OCI-LY7 (cell line): ENCODE measurements around the gene COL5A1. TPM values are rescaled to one million over a fixed set of nuclear protein-coding genes. Genes with fewer than 3 reads are reported as not detected.

Source experiments
- BruUV-seq: library from RNA; stranded (reverse); fragments of 400-500 nt; replicated peaks from 2 replicates; lab custom pipeline; 2021; lab: Mats Ljungman, UMichigan
- CTCF ChIA-PET: fragments of 300-600 bp; sonication (Branson Sonifier 250); formaldehyde crosslinking; loops from one replicate; lab custom pipeline; 2022; ENCODE audit warnings: antibody characterized with exemption; ENCODE audit not compliant: unreplicated experiment; lab: Charles Lee
- POLR2A ChIA-PET: fragments of 300-600 bp; sonication (Branson Sonifier 250); formaldehyde crosslinking; loops from one replicate; lab custom pipeline; 2022; ENCODE audit warnings: antibody characterized with exemption; lab: Charles Lee
- DNase-seq: peaks from one replicate; pipeline ENCODE4 v3.0.0-alpha.2; 2015; ENCODE audit warnings: low spot score
- H2AFZ ChIP-seq: fragments of 200-600 bp; sonication (generic), shearing (Covaris generic); 2 replicates; pipeline ENCODE4 v1.6.1; 2014; ENCODE audit warnings: mild to moderate bottlenecking, antibody characterized with exemption, low read length, moderate library complexity
- H3K27ac ChIP-seq: fragments of 200-600 bp; sonication (generic); 2 replicates; pipeline ENCODE4 v1.5.1; 2014; ENCODE audit warnings: mixed run types, low read depth, mild to moderate bottlenecking, moderate library complexity, low read length, inconsistent platforms; ENCODE audit not compliant: poor library complexity, severe bottlenecking
- H3K36me3 ChIP-seq: fragments of 200-600 bp; sonication (generic); 2 replicates; pipeline ENCODE4 v1.6.1; 2014; ENCODE audit warnings: mild to moderate bottlenecking, antibody characterized with exemption, low read length, moderate library complexity, mixed read lengths; ENCODE audit not compliant: insufficient read depth
- H3K4me1 ChIP-seq: fragments of 200-600 bp; sonication (generic); 2 replicates; pipeline ENCODE4 v1.5.1; 2014; ENCODE audit warnings: mild to moderate bottlenecking, low read length; ENCODE audit not compliant: insufficient read depth, poor library complexity, severe bottlenecking
- H3K4me2 ChIP-seq: fragments of 200-600 bp; sonication (generic); 2 replicates; pipeline ENCODE4 v1.6.1; 2014; ENCODE audit warnings: mild to moderate bottlenecking, low read length
- H3K4me3 ChIP-seq: fragments of 200-600 bp; sonication (generic); 2 replicates; pipeline ENCODE4 v1.5.1; 2014; ENCODE audit warnings: mild to moderate bottlenecking, low read depth, low read length; ENCODE audit not compliant: poor library complexity, severe bottlenecking
- H3K79me2 ChIP-seq: fragments of 200-600 bp; sonication (generic); 2 replicates; pipeline ENCODE4 v1.6.1; 2016; ENCODE audit warnings: low read depth, mild to moderate bottlenecking, low read length, moderate library complexity, mixed read lengths; ENCODE audit not compliant: insufficient read depth
- H3K9me2 ChIP-seq: fragments of 200-600 bp; sonication (generic); 2 replicates; pipeline ENCODE4 v1.6.1; 2016; ENCODE audit warnings: mild to moderate bottlenecking, low read length, mixed read lengths; ENCODE audit not compliant: insufficient read depth
- H3K9me3 ChIP-seq: fragments of 200-600 bp; sonication (generic); 2 replicates; pipeline ENCODE4 v1.6.1; 2014; ENCODE audit warnings: mild to moderate bottlenecking, mixed run types, low read length, mixed read lengths
- H4K20me1 ChIP-seq: fragments of 200-600 bp; sonication (generic); 2 replicates; pipeline ENCODE4 v1.6.1; 2014; ENCODE audit warnings: mild to moderate bottlenecking, antibody characterized with exemption, low read length, moderate library complexity, mixed read lengths; ENCODE audit not compliant: insufficient read depth
- EZH2phosphoT487 ChIP-seq: fragments of 200-600 bp; sonication (generic); IDR thresholded peaks from 2 replicates; pipeline ENCODE4 v1.6.1; 2018; ENCODE audit warnings: low read depth, borderline replicate concordance, mild to moderate bottlenecking, mixed run types, antibody characterized with exemption, low read length, moderate library complexity, mixed read lengths
- intact Hi-C: fragments of 100-400 bp; cut with micrococcal nuclease; formaldehyde crosslinking; loops from one replicate; pipeline ENCODE4 v1.10.0; 2022; ENCODE audit not compliant: unreplicated experiment
- total RNA-seq, 2 experiments: library from RNA; depleted of rRNA in 1 of 2; stranded (reverse); fragments of >200 nt in 1 of 2; shearing (Covaris generic) in 1 of 2; gene quantifications; 2 replicates each; pipeline ENCODE4 v1.2.3, GENCODE V29; 2014 to 2022
- TF ChIP-seq, protein P1 (sequence below): fragments of 200-600 bp; sonication (generic); conservative IDR thresholded peaks from 2 replicates; pipeline ENCODE4 v1.5.1; 2014; ENCODE audit warnings: mild to moderate bottlenecking, antibody characterized with exemption, low read length, moderate library complexity, mixed read lengths

COL5A1 gene
- total RNA-seq, 2 experiments from 2014 or later = 12.2 to 28.6 TPM

DNA sequence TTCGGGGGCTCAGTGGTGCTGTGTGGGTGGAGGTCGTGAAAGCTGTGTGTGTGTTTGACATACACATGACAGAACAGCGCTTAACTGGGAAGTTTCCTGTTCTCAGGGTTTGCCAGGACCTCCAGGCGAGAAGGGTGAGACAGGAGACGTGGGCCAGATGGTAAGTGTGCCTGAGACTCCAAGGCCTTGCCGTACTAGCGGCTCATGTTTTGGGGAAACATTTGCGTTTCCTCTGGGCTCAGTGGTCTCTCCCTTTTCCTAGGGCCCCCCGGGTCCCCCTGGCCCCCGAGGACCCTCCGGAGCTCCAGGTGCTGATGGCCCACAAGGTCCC lies 170.7 kb downstream of the COL5A1 start:
- Histone ChIP-seq H3K4me1 (no peaks in the 10 kb centered on the region), H3K4me3 (no peak overlapping the region), H3K9me2 (no peaks in the 10 kb centered on the region), H2AFZ (no peak overlapping the region), H3K4me2 (no peak overlapping the region), H4K20me1 (no peaks in the 10 kb centered on the region), H3K27ac (no peak overlapping the region), H3K79me2 (no peaks in the 10 kb centered on the region), H3K36me3 (no peaks in the 10 kb centered on the region), H3K9me3 (no peaks in the 10 kb centered on the region)
- ChIA-PET POLR2A (no interaction called here), CTCF (no interaction called here)
- intact Hi-C loops = no loop called here
- no TSS peak for BruUV-seq
- no peak for TF ChIP-seq EZH2phosphoT487
- TF ChIP-seq, protein P1, sequence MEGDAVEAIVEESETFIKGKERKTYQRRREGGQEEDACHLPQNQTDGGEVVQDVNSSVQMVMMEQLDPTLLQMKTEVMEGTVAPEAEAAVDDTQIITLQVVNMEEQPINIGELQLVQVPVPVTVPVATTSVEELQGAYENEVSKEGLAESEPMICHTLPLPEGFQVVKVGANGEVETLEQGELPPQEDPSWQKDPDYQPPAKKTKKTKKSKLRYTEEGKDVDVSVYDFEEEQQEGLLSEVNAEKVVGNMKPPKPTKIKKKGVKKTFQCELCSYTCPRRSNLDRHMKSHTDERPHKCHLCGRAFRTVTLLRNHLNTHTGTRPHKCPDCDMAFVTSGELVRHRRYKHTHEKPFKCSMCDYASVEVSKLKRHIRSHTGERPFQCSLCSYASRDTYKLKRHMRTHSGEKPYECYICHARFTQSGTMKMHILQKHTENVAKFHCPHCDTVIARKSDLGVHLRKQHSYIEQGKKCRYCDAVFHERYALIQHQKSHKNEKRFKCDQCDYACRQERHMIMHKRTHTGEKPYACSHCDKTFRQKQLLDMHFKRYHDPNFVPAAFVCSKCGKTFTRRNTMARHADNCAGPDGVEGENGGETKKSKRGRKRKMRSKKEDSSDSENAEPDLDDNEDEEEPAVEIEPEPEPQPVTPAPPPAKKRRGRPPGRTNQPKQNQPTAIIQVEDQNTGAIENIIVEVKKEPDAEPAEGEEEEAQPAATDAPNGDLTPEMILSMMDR = no peak
- no peak for DNase-seq

DNA sequence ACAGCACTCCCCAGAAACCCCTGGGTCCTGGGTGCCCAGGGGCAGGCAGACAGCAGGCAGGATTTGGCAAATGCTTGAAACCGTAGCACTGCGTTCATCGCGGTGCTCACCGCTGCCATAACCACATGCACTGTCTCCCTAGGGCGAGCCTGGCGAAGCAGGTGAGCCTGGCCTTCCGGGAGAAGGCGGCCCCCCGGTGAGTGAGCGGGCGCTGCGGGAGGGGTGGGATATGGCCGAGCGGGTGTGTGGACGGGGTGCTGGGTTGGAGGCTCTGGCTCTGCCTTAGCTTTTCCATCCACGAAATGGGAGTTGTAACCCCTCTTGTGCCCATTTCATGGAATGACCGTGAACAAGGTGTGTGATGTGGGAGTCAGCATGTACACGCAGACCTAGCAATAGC lies 172.2 kb downstream of the COL5A1 start:
- no peak overlapping the region for H3K4me2 ChIP-seq
- TF ChIP-seq EZH2phosphoT487 = no peak
- TF ChIP-seq, protein P1 = no peak
- H2AFZ ChIP-seq = no peak overlapping the region
- H3K79me2 ChIP-seq = no peaks in the 10 kb centered on the region
- no peaks in the 10 kb centered on the region for H3K9me2 ChIP-seq
- no peak overlapping the region for H3K27ac ChIP-seq
- POLR2A ChIA-PET = no interaction called here
- no peak for DNase-seq
- H4K20me1 ChIP-seq = no peaks in the 10 kb centered on the region
- no peaks in the 10 kb centered on the region for H3K4me1 ChIP-seq
- CTCF ChIA-PET = no interaction called here
- BruUV-seq = no TSS peak
- H3K36me3 ChIP-seq = no peaks in the 10 kb centered on the region
- no peak overlapping the region for H3K4me3 ChIP-seq
- intact Hi-C loops = no loop called here
- no peaks in the 10 kb centered on the region for H3K9me3 ChIP-seq

DNA sequence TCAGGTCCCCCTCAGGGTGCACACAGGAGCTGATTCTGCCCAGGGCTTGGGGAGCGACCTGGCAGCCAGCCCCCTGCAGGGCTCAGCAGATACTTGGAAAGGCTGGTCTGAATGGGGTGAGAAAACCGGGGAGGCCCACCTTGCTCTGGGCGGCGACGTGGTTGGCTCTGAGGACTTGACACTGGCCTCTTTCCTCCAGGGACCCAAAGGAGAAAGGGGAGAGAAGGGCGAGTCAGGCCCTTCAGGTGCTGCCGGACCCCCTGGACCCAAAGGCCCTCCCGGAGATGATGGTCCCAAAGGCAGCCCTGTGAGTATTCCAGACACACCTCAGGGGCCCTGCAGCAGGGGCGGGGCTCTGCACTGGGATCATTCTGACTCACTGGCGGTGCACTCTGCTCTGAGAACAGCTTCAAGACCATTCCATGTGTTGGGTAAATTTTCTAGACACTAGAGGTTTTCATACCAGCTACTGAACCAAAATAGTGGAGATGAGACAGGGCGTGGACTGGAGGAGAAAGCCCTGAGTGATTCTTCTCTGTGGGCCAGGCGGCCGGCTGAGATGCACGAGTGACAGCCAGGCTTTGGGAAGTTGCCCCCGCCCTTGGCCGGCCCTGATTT lies 173.1 kb downstream of the COL5A1 start:
- CTCF ChIA-PET = no interaction called here

More for the DNA sequence above, 173.1 kb downstream of the COL5A1 start:
- H3K4me3 ChIP-seq = no peak overlapping the region
- no peaks in the 10 kb centered on the region for H3K4me1 ChIP-seq
- POLR2A ChIA-PET = no interaction called here
- H2AFZ ChIP-seq = no peak overlapping the region
- H3K36me3 ChIP-seq = no peaks in the 10 kb centered on the region
- no peak for DNase-seq
- no TSS peak for BruUV-seq
- H3K27ac ChIP-seq = no peak overlapping the region
- no peak for TF ChIP-seq EZH2phosphoT487
- TF ChIP-seq, protein P1 = no peak
- H3K9me2 ChIP-seq = no peaks in the 10 kb centered on the region
- H3K4me2 ChIP-seq = no peak overlapping the region
- no peaks in the 10 kb centered on the region for H3K9me3 ChIP-seq
- intact Hi-C loops = no loop called here
- H4K20me1 ChIP-seq = no peaks in the 10 kb centered on the region
- no peaks in the 10 kb centered on the region for H3K79me2 ChIP-seq
